ENCODE measurements around the gene FKBP5. TPM values are rescaled to one million over a fixed set of nuclear protein-coding genes. Genes with fewer than 3 reads are reported as not detected.

Gene FKBP5
- total and polyA plus RNA-seq, 12 donors, result 19.7 to 234 (median 119) TPM

DNA sequence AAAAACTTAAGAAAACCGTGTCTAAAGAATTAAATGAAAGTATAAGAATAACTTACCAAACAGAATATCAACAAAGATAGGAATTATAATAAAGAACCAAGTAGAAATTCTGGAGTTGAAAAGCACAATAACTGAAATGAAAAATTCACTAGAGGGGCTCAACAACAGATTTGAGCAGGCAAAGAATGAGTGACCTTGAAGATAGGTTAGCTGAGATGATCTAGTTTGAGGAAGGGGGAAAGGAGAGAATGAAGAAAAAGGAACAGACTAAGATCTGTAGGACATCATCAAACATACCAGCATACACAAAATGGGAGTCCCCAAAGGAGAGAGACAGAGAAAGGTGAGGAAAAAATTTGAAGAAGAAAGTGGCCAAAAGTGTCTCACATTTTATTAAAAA is 138.3 kb downstream of the FKBP5 start:
- 61 to 88% (median 77%) methylated on average over 1 of the region's 1 CpG for WGBS, 4 donors

DNA sequence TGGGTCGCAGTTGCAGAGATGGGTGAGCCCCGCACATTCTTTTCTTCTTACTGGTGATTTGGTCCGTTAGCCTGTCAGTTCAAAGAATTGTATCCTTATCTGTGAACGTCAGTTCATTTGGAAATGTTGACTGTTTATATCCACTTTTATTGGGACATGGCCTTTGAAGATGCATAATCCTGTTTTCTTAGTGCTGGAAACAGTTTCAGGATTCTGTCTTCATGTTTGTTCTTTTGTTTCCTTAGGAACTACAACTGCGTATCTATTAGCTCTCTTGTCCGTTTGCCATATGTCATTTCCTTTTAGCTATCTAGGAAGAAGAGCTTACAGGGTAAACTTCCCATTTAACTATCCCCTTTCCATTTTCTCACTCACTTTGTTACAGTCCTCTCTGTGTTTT is 141.0 kb downstream of the FKBP5 start:
- intact Hi-C loops (cut with DNase I), result no loop called here
- no peak overlapping the region for H3K27ac ChIP-seq
- TF ChIP-seq POLR2A (IDR thresholded peaks at IDR 0.05), result no peak
- TF ChIP-seq, protein P1, sequence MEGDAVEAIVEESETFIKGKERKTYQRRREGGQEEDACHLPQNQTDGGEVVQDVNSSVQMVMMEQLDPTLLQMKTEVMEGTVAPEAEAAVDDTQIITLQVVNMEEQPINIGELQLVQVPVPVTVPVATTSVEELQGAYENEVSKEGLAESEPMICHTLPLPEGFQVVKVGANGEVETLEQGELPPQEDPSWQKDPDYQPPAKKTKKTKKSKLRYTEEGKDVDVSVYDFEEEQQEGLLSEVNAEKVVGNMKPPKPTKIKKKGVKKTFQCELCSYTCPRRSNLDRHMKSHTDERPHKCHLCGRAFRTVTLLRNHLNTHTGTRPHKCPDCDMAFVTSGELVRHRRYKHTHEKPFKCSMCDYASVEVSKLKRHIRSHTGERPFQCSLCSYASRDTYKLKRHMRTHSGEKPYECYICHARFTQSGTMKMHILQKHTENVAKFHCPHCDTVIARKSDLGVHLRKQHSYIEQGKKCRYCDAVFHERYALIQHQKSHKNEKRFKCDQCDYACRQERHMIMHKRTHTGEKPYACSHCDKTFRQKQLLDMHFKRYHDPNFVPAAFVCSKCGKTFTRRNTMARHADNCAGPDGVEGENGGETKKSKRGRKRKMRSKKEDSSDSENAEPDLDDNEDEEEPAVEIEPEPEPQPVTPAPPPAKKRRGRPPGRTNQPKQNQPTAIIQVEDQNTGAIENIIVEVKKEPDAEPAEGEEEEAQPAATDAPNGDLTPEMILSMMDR (IDR thresholded peaks at IDR 0.05), result no peak
- H3K4me1 ChIP-seq (replicated peaks in 1 of 2), result no peaks in the 10 kb centered on the region
- H3K9me3 ChIP-seq (replicated peaks in 1 of 3), result peaks cover 0 to 11% (median 5%) of the 10 kb centered on the region in 3 donors
- no peak for DNase-seq
- H3K36me3 ChIP-seq (replicated peaks in 1 of 2), result no peaks in the 10 kb centered on the region
- 51 to 58% (median 55%) methylated on average over 6 of the region's 6 CpGs for WGBS, 4 donors
- H3K27me3 ChIP-seq, result no peaks in the 10 kb centered on the region
- no peak overlapping the region for H3K4me3 ChIP-seq

More for the DNA sequence above, 138.3 kb downstream of the FKBP5 start:
- intact Hi-C loops (cut with DNase I), result no loop called here
- no peak for DNase-seq
- H3K27ac ChIP-seq, result no peak overlapping the region
- peaks cover 0 to 11% (median 5%) of the 10 kb centered on the region in 3 donors for H3K9me3 ChIP-seq (replicated peaks in 1 of 3)
- no peaks in the 10 kb centered on the region for H3K27me3 ChIP-seq
- no peak overlapping the region for H3K4me3 ChIP-seq
- TF ChIP-seq, protein P1 (IDR thresholded peaks at IDR 0.05), result no peak
- no peak for TF ChIP-seq POLR2A (IDR thresholded peaks at IDR 0.05)
- H3K4me1 ChIP-seq (replicated peaks in 1 of 2), result no peaks in the 10 kb centered on the region
- no peaks in the 10 kb centered on the region for H3K36me3 ChIP-seq (replicated peaks in 1 of 2)

DNA sequence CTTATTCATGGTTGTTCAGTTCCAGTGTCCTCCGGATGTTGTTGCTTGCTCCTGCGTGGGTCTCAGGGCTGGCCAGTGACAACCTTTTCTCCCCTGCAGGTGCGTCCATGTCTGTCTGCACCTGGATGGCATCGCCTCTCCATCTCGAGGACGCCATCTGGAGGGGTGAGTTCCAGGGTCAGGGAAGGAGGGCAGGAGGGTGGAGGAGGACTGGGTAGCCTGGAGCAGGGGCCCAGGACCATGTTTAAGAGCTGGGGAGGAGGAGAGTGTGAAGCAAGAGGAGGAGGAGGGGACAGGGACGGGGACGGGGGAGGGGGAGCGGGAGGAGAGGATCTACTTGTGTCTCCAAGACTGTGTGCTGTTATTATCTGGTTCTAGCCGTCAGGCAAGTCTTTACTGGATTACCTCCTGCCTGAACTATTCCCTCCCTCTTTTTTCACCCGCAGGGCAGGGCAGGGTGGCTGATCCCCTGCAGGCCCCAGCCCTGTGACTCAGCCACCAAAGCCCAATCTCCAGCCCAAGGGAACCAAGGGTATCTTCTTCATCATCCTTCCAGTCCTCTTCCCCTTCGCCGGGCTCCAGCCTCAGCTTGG is 143.8 kb downstream of the FKBP5 start:
- H3K4me1 ChIP-seq (replicated peaks in 1 of 2), result no peaks in the 10 kb centered on the region
- TF ChIP-seq, protein P1 (IDR thresholded peaks at IDR 0.05), result no peak
- TF ChIP-seq POLR2A (IDR thresholded peaks at IDR 0.05), result no peak
- peaks cover 0 to 5% (median 0%) of the 10 kb centered on the region in 3 donors for H3K9me3 ChIP-seq (replicated peaks in 1 of 3)
- H3K27ac ChIP-seq, result no peak overlapping the region
- intact Hi-C loops (cut with DNase I), result no loop called here
- no peaks in the 10 kb centered on the region for H3K27me3 ChIP-seq
- 64 to 67% (median 66%) methylated on average over 12 to 13 of the region's 13 CpGs for WGBS, 4 donors
- H3K4me3 ChIP-seq, result no peak overlapping the region
- DNase-seq, result no peak
- no peaks in the 10 kb centered on the region for H3K36me3 ChIP-seq (replicated peaks in 1 of 2)

DNA sequence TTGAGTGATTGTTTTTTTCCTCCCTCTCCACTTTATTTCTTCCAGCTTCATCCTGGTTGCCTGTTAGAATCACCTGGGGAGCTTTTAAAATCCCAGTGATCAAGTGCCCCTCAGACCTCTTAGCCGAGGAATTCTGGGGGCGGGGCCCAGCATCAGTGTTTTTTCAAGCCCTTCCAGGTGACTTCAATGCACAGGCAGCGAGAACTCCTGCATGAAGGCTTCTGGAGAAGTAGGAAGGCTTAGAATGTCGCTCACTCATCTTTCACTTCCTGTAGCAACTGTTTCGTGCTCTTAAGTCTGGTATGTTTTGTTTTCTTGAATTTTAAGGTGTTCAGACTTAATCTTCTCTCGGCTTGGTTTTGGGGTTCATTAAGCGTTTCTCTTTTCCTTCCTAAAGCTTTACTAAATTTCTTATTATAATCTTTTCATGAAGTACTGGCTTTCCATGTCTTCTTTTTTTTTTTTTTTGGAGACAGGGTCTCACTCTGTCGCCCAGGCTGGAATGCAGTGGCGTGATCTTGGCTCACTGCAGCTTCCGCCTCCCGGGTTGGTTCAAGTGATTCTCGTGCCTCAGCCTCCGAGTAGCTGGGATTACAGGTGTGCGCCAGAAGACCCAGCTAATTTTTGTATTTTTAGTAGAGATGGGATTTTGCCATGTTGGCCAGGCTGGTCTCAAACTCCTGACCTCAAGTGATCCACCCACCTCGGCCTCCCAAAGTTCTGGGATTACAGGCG is 145.1 kb downstream of the FKBP5 start:
- no peak for TF ChIP-seq POLR2A (IDR thresholded peaks at IDR 0.05)
- TF ChIP-seq, protein P1 (IDR thresholded peaks at IDR 0.05), result no peak
- Histone ChIP-seq H3K4me1 (replicated peaks in 1 of 2) (no peaks in the 10 kb centered on the region), H3K27ac (no peak overlapping the region), H3K27me3 (no peaks in the 10 kb centered on the region), H3K4me3 (no peak overlapping the region), H3K9me3 (replicated peaks in 1 of 3) (no peaks in the 10 kb centered on the region), H3K36me3 (replicated peaks in 1 of 2) (no peaks in the 10 kb centered on the region)
- DNase-seq, result no peak
- intact Hi-C loops (cut with DNase I), result no loop called here
- 77 to 82% (median 81%) methylated on average over 16 of the region's 16 CpGs for WGBS, 4 donors

All from adrenal gland (tissue), 12 donors.